GM21447 (cell line): ENCODE data around the gene APBA2.

Experiments
- ATAC-seq: cut with Tn5 transposase; IDR thresholded peaks from one replicate; pipeline ENCODE4 v1.9.1; 2021; ENCODE audit not compliant: unreplicated experiment

Gene APBA2

DNA sequence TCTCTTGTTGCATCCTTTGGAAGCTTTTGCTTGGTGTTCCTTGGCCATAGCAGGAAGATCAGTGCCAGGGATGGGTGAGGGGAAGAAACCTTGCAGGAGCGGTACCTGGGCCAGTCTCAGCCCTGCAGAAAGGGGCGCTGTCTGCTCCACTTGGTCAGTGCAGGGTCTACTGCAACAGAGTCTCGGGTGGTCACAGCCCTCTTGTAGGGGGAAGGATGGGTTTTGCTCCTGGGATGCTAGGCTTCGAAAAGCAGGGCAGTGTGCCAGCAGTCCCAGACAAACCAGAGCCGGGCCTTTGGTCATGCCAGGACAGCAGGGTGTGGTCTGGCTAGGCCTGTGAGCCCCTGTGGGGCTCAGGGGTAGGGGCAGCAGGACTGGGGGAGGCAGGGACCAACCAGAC lies 186.7 kb downstream of the APBA2 start:
- ATAC-seq: no peak

DNA sequence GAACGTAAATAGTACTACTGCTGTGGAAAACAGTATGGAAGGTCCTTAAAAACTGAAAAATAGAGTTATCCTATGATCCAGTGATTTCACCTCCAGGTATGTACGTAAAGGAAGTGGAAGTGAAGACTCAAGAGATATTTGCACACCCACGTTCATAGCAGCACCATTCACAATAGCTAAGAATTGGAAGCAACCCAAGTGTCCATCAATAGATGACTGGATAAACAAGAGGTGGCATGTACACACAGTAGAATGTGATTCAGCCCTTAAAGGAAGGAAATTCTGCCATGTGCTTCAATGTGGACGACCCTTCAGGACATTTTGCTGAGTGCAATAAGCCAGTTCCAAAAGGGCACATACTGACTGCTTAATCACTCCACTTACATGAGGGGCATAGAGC lies 188.3 kb downstream of the APBA2 start:
- ATAC-seq: no peak

DNA sequence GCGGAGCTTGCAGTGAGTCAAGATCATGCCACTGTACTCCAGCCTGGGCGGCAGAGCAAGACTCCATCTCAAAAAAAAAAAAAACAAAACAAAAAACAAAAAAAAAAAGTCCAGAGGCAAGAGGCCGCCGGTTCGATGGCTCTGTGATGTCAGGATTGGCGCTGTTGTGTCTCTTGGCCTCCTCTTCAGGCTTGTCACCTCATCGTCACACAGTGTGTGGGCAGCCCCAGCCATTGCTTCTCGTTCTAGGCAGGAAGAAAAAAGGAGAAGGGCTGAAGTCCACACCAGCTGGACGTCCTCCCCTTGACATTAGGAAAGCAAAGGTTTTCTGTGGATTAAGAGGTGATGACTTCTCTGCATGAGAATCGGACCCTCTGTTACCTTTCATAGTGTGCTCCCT lies 192.8 kb downstream of the APBA2 start:
- ATAC-seq: no peak

DNA sequence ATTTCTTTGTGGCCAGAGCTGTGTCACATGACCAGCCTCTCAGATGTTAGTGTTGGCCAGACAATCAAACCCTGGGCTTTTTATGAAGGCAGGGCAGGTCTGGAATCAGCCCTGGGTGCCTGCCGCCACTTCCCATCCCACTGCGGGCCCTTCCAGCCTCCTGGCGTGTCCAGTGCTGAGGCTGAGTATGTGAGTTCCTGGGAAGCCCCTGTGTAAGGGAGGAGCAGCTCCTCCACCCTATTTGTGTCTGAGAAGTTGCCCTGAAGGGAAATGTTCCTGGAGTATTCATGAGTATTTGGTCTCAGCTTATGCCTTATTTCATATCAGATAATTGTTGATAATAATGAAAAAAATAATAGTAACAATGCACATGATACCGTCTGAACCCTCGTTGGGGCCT lies 193.7 kb downstream of the APBA2 start:
- no peak for ATAC-seq

DNA sequence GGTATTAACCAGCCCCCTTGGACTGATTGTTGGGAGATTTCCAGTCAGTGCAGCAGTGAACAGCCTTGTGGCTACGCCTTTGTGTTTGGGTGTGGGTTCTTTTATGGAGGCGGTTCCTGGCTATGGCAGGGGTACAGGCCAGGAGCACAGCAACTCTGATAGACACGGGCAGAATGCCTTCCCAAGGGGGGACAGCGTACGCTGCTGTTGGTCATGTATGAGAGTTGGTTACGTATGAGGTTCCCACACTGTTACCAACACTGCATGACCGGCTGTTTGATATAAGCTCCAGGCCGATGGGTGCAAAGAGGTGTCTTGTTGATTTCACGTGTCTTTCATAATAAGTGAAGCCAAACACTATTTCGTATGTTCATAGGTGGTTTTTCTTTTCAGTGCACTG lies 196.0 kb downstream of the APBA2 start:
- no peak for ATAC-seq

DNA sequence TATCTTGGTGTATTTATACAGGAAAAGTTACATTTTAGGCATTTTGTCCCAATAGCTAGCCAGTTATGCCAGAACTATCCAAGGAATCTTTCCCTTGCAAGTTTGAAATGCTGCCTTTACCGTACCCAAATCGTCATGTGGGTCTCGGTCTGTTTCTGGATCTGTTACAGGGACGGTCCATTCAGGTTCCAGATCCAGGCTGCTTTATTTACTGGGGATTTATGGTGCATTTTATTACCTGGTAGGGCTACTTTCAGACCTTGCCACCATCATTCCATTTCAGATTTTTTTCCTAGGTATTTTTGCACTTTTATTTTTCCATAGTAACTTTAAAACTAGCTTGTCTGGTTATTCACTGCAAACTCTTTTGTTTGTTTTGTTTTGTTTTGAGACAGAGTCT lies 197.4 kb downstream of the APBA2 start:
- no peak for ATAC-seq

DNA sequence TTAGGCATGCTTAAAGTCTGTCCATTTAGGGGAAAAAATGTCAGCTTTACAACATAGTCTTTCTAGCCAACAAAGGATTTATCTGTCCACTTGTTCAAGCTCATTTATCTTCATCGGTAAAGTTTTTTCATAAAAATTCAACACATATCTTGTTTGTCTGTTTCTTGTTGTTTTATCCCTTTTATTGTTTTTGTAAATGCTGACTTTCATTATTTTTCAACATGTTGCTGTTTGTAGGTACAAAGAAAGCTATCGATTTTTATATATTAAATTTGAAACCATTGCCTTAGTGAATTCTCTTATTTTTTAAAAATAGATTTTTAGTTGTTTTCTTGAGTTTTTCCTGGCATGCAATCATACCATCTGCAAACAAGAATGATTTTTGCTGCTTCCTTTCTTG lies 198.1 kb downstream of the APBA2 start:
- ATAC-seq: no peak

DNA sequence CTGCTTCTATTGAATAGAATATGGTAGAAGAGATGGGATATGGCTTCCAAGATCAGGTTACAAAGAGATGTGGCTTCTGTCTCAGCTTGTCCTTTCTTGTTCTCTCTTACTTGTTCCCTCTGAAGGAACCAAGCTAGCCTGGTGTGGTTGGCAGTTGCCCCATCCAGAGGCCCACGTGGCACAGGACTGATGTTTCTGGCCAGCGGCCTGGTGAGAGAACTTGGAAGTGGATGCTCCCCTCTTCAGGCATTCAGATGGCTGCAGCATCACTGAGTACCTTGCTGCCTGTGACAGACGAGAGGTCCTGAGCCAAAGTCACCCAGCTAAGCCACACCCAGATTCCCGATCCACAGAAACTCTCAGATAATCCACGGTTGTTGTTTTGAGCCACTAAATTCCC lies 200.2 kb downstream of the APBA2 start:
- ATAC-seq: no peak

DNA sequence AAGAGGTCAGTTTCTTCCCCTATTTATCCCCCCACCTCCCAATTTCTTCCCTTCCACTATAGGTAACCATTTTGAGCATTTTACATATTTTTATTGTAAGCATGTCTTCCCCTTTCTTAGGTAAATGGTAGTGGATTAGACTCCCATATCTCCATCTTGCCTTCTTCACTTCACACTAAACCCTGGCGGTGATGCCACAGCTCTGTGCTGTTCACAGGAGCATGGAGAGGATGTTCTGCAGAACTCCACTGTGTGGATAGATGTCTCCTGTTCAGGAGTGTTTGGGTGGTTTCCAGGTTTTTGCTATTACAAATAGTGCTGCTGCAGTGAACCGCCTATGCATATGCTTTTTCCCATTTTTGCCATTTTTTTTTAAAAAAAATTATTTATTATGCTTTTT lies 201.1 kb downstream of the APBA2 start:
- ATAC-seq: no peak

DNA sequence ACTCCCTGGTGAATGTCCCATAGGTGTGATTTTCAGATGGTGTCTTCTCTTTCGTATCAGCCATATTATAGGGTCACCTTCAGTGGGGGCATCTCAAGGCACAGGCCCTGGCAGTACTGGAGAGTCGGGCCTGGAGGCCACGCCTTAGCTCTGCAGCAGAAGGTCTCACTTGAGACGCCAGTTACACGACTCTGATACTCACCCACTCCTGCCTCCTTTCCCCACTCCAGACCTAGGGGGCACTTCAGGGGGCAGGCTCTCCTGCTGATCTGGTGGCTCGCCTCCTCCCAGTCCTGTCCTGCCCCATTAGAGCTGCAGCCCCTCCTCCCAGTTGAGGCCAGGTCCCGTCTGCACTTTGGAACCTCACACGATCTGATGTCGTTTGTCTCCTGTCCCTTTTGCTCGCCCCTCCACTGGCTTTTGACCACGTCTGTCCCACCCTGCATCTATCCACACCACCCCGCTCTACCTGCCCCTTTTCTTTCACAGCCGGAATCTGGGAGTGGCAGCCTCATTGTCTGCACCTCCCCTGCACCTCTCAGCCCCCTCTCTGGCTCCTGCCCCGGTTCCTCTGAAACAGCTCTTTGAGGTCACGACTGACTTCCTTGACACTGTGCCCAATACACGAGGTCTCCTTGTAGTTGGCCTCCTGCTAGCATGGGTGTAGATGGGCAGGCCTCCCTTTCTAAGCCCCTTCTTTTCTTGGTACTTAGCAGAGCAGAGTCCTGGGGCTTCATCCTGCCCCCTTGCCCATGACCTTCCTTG lies 201.9 kb downstream of the APBA2 start:
- ATAC-seq: no peak

DNA sequence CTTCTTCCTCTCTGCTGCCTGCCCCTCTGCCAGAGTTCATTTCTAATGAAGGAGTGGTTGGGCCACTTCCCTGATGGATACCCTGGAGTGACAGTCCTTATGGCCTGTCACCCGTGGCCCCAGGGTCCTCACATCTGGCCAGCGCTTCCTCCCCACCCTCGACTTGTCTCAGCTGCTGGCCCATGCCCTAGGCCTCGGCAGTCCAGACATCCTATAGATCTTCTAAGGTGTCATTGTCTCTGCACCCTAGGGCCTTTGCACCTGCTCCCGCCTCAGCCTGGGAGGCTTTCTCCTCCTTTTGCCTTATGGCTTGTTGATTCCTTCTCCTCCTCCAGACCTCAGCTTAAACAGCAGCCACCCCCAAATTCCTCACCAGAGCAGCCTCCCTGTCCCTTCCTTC lies 202.9 kb downstream of the APBA2 start:
- no peak for ATAC-seq

DNA sequence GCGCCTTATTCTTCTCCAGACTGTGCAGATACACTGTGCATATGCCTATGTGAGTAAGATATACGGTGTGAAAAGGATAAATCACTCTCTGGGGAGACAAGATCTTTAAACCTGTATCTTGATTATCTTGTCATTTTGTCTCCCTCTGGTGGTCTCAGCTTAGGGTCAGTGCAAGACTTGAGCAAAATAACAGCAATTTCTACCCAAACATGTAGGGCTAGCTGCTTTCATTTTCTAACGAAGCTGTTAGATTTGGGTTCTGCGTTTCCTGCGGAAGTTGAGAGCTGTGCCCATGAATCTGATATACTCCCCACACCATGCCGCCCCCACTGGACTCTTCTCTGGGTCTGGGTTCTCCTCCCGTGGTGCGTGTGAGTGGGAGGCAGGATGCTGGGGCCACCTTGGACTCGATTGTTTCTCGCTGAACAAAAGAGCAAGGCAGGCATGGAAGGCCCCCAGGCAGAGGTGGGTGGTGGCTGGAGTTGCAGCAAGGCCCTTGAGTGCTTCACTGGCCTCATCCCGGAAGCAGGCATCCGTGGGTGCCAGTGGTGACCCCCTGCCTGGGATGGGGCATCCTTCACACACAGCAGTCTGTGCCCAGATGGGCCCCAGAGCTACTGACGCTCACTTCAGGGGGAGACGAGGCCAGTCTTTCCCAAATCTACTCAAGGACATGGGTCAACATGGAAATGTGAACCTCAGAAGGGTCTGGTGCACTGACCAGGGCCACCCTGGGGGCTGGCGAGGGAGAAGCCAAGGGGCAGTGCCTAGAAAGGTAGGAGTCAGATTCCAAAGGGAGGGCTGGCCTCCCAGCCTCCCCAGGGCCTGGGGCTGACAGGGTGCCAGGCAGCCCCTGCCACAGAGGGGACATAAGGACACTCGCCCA lies 204.2 kb downstream of the APBA2 start:
- ATAC-seq: no peak

DNA sequence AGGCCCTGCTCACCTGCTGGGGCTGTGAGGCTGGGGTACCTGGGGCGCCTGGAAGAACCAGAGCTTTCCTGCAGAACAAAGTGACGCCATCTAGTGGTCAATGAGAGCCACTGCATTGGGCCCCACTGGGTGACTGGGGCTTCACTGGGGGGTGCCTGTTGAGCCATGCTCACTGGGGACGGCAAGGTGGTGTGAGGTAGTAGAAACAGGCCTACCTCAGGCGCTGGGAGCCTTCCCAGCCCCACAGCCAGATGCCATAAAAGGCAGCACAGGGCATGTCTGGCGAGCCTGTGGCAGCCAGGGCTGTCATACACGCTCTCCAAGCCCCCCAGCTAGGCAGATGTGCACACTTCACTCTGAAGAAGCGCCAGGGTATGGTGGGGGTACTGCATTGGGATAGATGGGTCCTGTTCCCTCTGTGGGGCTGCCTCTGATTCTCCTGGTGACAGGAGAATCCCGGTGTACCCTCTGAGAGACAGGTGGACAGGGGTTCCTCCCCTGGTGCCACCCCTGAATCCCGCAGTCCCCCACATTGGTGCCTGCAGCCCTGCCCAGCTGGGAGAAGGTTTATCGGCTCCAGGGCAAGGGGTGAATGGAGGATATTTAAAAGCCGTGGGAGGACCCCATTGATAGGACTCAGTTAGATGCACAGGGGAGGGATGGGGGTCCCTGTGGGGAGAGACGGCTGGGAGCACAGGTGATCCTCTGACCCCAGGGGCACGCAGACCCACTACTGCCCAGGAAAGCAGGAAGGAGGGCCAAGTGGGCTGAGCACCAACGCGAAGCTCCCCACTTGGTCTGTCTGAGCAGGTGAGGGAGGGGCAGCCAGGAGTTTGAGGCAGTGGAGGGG lies 205.1 kb downstream of the APBA2 start:
- no peak for ATAC-seq

DNA sequence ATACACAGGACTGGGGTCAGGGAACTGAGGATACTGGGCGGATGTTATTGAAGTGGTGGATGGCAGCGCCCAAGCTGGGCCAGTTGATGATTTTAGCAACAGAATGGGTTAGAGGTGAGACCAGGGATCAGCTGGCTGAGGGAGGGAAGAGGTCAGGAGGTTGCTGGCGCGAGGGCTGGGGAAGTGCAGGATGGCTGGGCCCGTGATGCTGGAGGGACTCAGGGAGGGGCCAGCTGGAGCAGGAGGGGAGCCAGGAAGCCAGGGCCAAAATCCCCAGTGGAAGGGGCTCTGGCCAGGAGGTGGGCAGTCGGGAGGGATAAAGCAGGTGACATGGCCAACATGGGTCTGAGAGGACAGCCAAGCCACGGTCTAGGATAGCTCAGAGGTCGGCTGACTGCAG lies 205.9 kb downstream of the APBA2 start:
- no peak for ATAC-seq

DNA sequence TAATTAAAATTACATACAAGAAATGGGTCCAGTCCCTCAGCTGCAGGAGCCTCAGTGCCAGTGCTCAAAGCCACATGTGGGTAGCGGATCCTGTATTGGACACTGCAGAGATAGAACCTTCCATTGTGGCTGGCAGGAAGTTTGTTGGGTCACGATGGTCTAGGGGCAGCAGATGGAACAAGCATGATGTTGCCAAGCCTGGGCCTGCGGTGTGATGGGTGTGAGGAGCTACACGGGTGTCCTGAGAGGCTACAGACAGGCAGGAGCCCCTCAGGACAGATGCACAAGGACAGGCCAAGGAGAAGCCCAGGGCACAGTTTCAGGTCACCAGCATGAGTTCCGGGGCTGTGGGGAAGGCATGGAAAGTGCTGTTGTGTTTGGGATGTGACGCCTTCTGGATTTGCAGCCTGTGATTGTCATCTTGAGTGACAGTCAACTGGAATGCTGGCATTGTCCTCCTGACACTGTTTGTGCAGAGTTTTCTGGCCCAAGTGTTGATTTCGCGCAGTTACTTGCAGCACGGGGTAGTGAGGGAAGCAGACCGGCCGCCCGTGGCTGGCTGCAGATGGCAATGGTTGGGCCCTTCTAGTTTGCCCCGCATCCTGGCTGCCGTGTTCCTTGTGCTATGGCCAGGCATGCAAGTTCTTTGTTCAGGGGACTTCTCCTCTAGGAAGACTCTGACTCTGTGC lies 206.7 kb downstream of the APBA2 start:
- ATAC-seq: no peak

DNA sequence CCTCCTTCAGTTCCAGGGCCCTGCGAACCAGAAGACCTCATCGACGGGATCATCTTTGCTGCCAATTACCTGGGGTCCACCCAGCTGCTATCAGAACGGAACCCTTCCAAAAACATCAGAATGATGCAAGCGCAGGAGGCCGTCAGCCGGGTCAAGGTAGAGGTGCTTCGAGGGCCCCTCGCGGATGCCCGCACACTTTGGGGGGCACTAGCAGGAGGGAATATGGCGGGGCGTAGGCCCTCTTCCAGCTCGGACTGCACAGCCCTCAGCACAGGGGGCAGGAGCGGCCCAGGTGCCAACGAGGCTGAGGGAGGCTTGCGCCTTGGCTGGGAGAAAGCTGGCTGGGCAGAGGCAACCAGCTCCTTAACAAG lies 207.3 kb downstream of the APBA2 start:
- no peak for ATAC-seq

DNA sequence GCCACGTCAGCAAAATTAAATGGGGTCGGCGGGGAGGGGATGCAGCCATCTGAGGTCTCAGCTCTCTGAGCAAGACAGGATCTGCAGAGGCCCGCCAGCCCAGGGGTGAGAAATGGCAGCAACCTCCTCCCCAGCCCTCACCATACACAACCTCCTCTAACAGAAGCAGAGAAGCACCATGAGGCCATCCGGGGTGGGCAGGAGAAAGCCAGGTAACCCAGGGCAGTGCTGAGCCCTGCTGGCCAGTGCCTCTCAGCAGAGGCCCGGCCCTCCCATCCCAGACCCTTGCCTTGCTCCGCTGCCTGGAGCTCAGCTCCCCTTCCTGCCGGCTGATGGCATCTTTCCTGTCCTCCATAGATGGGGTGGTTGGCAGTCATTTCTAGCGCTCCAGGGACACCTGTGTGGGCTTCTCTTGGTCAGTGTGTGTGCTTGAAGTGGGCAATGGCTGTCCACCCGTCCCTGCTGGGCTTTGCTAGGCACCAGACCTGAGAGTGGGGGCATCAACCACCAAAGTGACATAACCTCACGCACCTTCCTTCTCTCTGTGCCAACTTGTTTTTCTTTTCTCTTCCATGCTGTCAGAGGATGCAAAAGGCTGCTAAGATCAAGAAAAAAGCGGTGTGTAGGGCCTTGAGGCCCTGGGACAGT lies 208.0 kb downstream of the APBA2 start:
- no peak for ATAC-seq

DNA sequence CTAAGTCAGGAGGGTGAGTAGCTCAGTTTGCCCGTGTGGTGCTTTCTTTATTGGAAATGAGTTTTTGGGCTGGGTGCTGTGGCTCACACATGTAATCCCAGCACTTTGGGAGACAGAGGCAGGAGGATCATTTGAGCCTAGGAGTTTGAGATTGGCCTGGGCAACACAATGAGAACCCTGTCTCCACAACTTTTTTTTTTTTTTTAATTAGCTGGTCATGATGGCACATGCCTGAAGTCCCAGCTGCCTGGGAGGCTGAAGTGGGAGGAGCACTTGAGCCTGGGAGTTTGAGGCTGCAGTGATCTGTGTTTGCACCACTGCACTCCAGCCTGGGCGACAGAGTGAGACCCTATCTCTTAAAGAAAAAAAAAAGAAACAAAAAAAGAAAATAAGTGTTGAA lies 208.9 kb downstream of the APBA2 start:
- ATAC-seq: no peak

DNA sequence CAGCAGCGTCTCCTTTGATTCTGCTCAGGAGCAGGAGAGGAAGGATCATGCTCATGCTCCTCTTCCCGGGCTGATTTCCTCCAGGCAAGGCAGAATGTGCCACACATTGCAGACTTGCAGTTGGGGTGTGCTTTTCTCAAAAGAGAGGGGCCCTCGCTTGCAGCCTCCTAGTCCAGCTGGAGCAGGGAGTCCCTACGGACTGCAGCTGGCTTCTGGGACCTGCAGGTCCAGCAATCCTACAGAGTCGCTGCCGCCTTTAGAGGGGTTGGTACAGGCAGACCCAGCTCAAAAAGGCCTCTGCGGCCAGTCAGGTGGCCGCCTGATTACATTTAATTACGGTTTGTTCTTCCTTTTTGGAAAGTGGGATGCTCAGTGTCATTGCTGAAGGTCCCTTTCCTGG lies 210.0 kb downstream of the APBA2 start:
- no peak for ATAC-seq

DNA sequence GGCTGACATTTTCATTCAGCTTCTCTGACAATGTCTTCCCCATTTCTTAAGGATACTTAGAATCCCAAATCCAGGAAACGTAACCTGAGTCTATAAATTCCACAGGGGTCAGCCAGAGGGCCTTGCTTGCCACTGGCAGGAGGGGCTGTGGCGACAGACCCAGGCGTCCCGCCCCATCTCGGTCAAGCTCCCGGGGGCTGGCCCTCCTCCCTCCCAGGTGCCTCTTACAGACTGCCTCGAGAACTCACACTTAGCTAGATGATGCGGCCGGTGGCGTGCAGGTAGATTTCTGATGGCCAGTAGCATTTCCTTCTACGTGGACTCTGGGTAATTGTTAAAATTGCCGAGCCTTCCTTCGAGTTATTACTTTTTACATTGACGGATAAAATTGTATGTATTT lies 211.4 kb downstream of the APBA2 start:
- ATAC-seq: no peak

DNA sequence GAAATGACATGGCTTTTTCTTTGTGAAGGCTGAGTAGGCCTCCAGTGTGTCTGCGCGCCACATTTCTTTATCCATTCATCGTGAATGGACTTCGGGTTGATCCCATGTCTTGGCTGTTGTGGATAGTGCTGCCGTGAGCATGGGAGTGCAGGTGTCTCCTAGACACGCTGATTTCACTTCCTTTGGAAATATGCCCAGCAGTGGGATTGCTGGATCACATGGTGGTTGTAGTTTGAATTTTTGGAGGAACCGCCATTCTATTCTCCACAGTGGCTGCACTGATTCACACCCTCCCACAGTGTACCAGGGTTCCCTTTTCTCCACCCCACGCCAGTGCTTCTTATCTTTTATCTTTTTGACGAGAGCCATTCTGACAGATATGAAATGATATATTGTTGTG lies 212.2 kb downstream of the APBA2 start:
- ATAC-seq: no peak
